A549 treated with Mapracorat at 1 μM for 4 hours (cell line): ENCODE measurements around the gene TRABD. TPM values are rescaled to one million over a fixed set of nuclear protein-coding genes. Genes with fewer than 3 reads are reported as not detected.

Experiments used
- total RNA-seq: library from RNA; stranded (reverse); fragments of 200-300 nt; extraction: Qiagen RNA extraction; gene quantifications from 5 replicates; pipeline ENCODE4 v1.2.3, GENCODE V29; 2022

The TRABD gene
- 21.9 to 37.7 TPM (median 37.1 TPM) in 5 replicates for total RNA-seq

GRCh38 chr22:50185375-50186087, at the start of gene TRABD:
TRABD (plus strand) TSS chr22:50185913; CDS start chr22:50193061, 7,148 bp downstream.

GRCh38 chr22:50170453-50171318, 15.0 kb upstream of the TRABD start, which contains the start of gene PANX2:
PANX2 (plus strand) TSS chr22:50170731; CDS start chr22:50170731, 0 bp downstream.

GRCh38 chr22:50200461-50201190, 14.9 kb downstream of the TRABD start, which contains the start of gene SELENOO:
SELENOO (plus strand) TSS chr22:50201011; CDS start chr22:50201037, 26 bp downstream.

GRCh38 chr22:50244420-50245213, 58.9 kb downstream of the TRABD start, which contains the start of gene TUBGCP6:
TUBGCP6 (minus strand) TSS chr22:50245023; CDS start chr22:50244459, 564 bp downstream.

Other genes with a start within 250 kb of the TRABD start
- gene PIM3, start 225.1 kb upstream of the TRABD start, total RNA-seq, result 36.1 to 78.7 TPM (median 74.6 TPM) in 5 replicates
- 0.04 to 0.06 TPM (median 0.05 TPM) in 5 replicates for gene IL17REL, start 173.1 kb upstream of the TRABD start, total RNA-seq
- gene TTLL8, start 127.6 kb upstream of the TRABD start, total RNA-seq, result not detected in 5 replicates
- not detected in 5 replicates for gene MLC1, start 100.5 kb upstream of the TRABD start, total RNA-seq
- not detected in 5 replicates for gene MOV10L1, start 95.9 kb upstream of the TRABD start, total RNA-seq
- gene PANX2, start 15.2 kb upstream of the TRABD start, total RNA-seq, result 5.1 to 7.0 TPM (median 6.5 TPM) in 5 replicates
- 12.3 to 20.5 TPM (median 20.0 TPM) in 5 replicates for gene SELENOO, start 15.1 kb downstream of the TRABD start, total RNA-seq
- 6.1 to 12.0 TPM (median 11.0 TPM) in 5 replicates for gene TUBGCP6, start 59.1 kb downstream of the TRABD start, total RNA-seq
- gene HDAC10, start 65.4 kb downstream of the TRABD start, total RNA-seq, result 6.5 to 14.1 TPM (median 12.6 TPM) in 5 replicates
- gene MAPK12, start 75.8 kb downstream of the TRABD start, total RNA-seq, result 17.2 to 30.4 TPM (median 25.2 TPM) in 5 replicates
- gene MAPK11, start 84.5 kb downstream of the TRABD start, total RNA-seq, result 5.2 to 7.7 TPM (median 7.0 TPM) in 5 replicates
- 86.0 to 120 TPM (median 115 TPM) in 5 replicates for gene PLXNB2, start 121.7 kb downstream of the TRABD start, total RNA-seq
- 2.4 to 5.1 TPM (median 2.7 TPM) in 5 replicates for gene DENND6B, start 141.1 kb downstream of the TRABD start, total RNA-seq
- gene PPP6R2, start 157.4 kb downstream of the TRABD start, total RNA-seq, result 9.1 to 14.9 TPM (median 12.3 TPM) in 5 replicates